ENCODE measurements around the gene KIF5C.
A peak's percentile ranks its signal among the peaks of the same experiment; 100 is the strongest.

The KIF5C gene

GRCh38 chr2:148998165-148998830 is 123.3 kb downstream of the KIF5C start:
- no peak for DNase-seq

- DNase-seq, result no peak
Measured at GRCh38 chr2:148998831-148999200, 123.8 kb downstream of the KIF5C start.

DNA sequence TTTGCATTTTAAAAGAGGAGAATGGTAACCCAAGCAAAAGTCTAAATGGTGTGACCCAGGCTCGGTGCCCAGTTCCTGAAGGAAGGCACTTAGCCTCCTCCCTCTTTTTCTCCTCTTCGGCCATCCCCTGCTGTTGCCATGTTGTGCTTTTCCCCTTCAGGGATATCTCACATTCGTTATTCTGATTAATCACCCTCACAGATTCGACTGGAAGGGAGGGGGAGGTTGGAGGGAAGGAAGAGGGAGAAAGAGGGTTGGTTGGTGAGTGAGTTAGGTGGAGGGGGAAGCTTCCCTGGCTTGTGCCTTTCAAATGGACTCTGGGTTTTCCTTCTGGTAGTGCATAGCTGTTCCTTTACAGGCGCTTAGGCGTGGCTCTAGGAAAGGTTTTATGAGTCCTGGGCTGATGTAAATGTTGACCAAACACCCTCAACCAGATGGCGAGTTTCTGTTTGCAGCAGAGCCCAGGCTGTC is 124.5 kb downstream of the KIF5C start:
- DNase-seq, result no peak

DNA sequence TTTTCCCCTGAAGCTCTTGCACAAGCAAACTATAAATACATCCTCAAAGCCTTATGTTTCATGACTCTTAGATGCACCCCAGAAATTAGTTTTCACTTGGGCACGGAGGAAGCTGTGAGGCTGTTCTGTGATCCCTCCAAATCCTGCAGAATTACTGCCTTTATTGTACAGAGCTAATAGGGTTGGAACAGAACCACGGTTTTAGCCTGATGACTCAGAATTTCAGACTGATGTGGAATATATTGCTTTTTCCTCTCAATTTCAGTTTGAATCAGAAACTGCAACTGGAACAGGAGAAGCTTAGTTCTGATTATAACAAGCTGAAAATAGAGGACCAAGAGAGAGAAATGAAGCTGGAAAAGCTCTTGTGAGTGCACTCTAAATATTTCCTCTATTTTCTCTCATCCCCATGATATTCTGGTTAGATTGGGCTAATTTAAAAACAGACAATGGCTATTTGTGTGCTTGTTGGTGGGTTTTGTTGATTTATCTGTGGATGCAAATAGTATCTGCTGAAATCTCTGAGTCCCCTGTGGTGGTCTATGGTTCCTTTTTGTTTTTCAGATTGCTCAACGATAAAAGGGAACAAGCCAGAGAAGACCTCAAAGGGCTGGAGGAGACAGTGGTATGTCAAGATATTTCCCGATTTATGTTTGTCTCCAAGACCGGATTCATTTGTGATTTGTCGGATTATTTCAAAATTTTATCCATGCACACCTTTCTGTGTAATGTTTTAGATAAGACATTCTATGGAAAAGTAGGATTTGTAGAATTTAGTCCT is 125.3 kb downstream of the KIF5C start:
- DNase-seq, result no peak

DNA sequence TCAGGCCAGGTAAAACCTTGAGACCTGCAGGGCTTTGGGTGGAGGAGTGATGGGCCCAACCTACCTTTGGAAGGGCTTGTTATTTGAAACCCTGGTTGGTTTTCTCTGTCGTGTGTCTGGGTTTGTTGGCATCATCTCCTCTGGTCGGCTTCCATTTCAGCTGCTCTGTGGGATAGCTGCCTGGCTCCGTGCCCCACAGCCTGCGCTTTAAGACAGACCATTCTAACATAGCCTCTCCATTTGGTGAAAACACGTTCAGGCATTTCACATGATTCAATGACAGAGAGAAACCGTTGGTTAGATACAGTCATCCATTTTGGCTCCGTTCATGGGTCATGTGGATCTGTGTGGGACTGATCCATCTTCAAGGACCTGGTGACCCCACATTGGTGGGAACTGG is 126.5 kb downstream of the KIF5C start:
- no peak for DNase-seq

GRCh38 chr2:149002378-149002890 is 127.4 kb downstream of the KIF5C start:
- DNase-seq, result no peak

DNA sequence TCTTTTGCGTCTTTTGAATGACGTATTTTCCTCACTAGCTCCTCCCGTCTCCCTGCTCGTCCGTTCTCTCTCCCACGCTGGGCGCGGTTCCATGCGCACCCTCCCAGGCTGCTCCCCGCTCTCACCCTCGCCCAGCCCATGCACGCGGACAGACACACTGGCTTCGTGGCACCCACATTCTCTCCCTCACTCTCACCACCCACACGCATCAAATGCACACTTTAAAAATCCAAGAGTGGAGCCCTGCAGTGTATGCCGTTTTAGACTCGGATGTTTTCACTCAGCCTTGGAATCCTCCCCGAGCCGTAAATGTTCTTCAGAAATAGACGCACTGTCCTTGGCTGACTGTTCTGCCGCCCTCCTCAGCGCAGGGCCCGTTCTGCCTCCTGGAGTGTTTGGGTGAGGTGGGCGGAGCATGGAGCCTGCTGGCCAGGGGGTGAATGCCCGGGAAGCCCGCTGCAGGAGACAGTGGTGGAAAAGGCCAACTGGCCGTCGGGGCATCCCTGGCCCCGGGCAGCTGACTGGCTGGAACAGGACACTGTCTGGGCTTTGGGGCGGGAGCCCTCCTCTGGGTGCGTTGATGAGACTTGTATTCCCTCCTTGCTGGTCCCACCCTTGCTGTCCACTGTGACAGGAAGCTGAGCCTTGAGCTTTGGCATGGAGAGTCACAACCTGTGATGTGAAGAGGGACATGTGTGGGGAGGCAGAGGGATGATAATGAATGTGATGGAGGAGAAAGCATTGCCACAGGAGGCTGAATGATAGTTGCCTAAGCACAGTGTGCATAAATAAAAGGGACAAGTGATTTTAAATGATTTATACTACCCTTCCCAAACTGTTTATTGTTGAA is 128.1 kb downstream of the KIF5C start:
- no peak for DNase-seq

GRCh38 chr2:149004836-149005235 is 129.8 kb downstream of the KIF5C start:
- DNase-seq, result no peak

GRCh38 chr2:149005471-149006077 is 130.5 kb downstream of the KIF5C start:
- DNase-seq, result no peak

GRCh38 chr2:149006883-149007543 is 132.0 kb downstream of the KIF5C start:
- no peak for DNase-seq

DNA sequence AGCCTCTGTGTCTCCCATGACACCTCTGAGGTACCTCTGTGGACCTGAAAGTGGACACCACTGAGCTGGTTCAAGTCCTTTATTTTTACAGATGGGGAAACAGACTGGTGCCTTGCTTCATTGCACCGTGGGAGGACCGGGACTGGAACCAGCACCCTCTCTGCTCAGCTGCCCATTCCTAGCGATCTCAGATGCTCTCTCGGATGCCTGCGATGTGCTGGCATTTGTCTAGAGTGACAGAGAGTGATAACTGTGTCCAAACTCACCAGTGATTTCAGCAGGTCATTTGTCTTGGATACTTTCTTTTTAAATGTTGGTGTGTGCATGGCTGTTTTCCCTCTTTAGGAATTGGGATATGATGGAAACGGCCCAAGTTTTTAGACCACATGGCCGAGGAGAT is 133.4 kb downstream of the KIF5C start:
- DNase-seq, result no peak

GRCh38 chr2:149009576-149010461 is 134.8 kb downstream of the KIF5C start:
- DNase-seq, result no peak

DNA sequence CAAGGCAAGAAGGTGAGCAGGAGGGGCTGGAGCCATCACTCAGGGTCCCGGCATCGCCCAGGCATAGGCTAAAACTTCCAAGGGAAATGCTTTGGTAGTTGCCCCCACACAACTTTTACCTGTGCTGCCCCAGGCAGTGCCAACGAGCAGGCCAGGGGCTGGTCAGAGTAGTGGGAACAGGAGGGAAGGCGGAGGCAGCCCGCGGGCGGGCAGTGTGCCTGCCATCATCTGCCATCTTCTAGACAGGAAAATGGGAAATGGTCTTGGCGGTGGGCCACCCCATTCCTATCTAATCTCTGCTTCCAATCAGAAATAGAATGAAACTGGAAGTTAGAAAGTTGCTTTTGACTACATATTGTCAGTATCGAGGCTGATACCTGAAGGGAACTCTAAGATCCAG is 137.5 kb downstream of the KIF5C start:
- DNase-seq, result no peak

DNA sequence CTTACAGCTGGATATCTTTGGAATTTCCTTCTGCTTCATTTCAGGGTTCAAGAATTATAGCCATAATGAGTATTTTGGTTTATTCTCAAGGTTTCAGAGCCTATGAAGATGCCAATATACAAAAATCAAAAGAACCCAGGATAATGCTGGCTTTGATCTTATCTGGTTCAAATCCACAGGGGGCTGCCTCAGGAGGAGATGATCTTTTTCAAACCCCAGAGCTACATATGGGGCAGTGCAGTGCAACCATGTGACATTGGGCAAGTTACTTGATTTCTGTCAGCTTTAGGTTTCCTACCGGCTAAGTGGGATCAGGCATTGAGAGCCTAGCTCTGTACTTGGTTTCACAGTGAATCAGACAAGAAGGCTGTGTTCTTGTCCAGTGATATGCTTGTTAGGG is 140.5 kb downstream of the KIF5C start:
- no peak for DNase-seq

GRCh38 chr2:149015926-149016563 is 141.0 kb downstream of the KIF5C start:
- no peak for DNase-seq

- DNase-seq, result peak; percentile 41
Measured at GRCh38 chr2:149017116-149017985, 142.3 kb downstream of the KIF5C start.

GRCh38 chr2:149018981-149019380 is 144.0 kb downstream of the KIF5C start:
- DNase-seq, result no peak

DNA sequence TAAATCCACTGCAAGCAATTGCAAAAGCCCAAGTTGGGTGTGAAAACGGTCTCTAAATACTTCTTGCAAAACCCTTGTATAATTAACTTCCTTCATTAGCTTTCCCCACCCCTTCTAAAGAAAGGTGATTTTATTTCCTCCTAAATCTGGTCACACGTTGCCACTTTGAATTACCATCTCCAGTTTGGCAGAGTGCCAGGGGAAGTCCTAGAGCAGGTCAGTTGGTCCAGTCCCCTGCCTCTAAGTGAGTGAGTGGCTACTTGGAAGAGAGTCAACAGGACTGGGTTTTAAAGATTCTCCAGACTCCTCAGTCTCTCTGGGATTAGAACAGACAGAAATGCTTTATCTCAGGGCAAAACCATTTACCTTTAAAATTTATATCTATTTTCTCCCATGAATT is 144.7 kb downstream of the KIF5C start:
- DNase-seq, result no peak

DNA sequence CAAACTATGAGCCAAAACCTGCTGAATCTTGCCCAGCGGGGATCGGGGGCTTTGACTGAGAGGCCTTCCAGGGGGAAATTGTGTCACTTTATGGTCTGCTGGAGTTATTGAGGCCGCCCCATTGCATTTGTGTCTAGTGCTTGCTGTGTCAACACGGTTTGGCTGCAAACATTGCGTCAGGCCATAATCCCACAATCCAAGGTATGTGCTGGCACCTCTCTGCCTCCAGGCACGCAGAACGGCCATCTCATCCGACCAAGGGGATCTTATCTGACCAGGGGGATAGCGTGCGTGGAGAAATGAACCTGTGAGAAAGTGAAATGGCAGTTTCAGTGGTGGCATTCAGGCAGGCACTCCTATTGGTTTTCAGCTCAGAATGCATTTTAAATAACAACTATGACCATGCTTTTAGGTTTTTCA is 145.4 kb downstream of the KIF5C start:
- DNase-seq, result no peak

GRCh38 chr2:149021271-149021719 is 146.3 kb downstream of the KIF5C start:
- no peak for DNase-seq

Measured in NCI-H226 (cell line).